Activated T-cell treated with anti-CD3 and anti-CD28 coated beads for 4 hours (primary cell): ENCODE measurements around the gene PIERCE2.
A peak's percentile ranks its signal among the peaks of the same experiment; 100 is the strongest.
"Not testable (repeated sequence)": the region's sequence is repeated elsewhere in the genome, so short reads cannot be mapped to it uniquely, and the experiment has no call there.

ENCODE experiments used
- DNase-seq: peaks from one replicate; pipeline ENCODE4 v3.0.0-alpha.2; 2020

Gene PIERCE2, protein sequence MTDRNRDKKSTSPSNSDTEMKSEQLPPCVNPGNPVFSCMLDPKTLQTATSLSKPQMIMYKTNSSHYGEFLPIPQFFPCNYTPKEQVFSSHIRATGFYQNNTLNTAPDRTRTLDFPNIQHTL

DNA sequence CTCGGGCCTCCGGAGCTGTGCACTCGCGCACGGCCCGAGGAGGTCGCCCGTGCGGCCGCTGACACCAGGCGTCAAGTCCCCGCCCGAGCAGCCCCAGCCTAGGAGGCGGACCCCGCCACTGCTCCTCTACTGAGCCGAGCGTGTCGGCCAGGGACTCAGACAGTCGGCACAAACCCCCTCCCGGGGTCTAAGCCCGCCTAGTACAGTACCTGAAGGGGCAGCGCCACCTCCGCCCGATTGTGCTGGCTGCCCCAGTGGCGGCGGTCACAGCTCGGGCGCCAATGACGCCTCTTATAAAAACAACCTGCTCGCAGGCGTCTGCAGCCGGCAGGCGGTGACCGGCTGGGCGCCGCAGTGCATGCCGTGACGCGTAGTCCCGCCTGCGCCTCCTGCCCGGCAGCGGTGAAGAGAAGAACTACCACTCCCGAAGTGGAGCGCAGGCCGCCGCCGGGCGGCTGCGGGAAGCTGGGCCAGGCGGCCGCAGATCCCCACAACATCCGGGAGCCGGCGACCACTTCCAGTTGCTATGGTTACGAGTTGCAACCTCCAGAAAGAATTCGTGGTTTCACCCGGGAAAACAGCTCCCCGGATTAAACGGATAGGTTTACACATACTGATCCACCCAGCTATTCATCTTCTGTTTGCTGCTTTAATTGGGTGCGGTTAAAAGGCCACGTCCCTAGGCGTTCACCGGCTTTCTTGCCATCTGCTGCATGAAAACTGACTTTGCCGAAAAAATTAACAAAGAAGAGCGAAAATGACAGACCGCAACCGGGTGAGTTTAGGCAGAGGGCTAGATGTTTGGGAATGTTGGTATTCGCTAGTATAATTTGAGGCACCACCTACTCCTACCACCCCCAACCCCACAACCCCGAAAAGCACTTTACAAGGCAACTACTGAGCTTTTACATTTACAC, at the start of gene PIERCE2, which contains the start of gene CCPG1:
TSS of gene PIERCE2 (plus strand) at position 484 of the 917 bp plus-strand sequence. CDS start at position 758, 274 bp downstream.
TSS of gene CCPG1 (minus strand) at position 348 of the 917 bp plus-strand sequence. CDS start 18,935 bp downstream, outside the sequence.
- peak; percentile 65 for DNase-seq

DNA sequence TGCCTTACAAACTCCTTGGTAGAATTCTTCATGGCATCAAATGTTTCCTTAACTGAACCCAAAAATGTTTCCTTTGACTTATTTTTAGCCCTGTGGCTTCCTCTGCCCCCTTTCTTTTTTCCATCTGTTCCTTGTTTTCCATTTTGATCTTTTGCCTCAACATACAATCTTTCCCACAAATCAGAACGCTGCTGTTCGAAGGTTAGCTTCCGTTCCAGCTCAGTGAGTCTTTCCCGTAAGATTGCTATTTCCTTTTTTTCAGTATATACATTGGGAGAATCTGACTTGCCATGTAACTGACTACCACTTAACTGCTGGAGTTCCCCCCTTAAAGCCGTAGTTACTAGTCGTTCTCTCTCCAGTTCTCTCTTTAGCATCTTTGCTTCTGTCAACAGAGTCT, 48.0 kb upstream of the PIERCE2 start:
- no peak for DNase-seq

DNA sequence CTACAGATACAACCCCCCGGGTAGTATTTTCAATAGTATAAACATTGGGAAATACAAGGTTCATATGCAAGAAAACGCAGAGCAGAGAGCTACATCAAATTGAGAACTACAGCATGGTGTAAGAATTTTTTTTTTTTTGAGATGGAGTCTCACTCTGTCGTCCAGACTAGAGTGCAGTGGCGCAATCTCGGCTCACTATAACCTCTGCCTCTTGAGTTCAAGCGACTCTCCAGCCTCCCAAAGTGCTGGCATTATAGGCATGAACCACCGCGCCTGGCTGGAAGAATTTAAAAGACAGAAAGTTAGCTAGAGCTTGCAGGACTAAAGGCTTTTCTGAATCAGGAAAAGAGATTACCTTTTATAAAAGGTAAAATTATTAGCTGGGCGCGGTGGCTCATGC, 47.2 kb upstream of the PIERCE2 start:
- DNase-seq: no peak

DNA sequence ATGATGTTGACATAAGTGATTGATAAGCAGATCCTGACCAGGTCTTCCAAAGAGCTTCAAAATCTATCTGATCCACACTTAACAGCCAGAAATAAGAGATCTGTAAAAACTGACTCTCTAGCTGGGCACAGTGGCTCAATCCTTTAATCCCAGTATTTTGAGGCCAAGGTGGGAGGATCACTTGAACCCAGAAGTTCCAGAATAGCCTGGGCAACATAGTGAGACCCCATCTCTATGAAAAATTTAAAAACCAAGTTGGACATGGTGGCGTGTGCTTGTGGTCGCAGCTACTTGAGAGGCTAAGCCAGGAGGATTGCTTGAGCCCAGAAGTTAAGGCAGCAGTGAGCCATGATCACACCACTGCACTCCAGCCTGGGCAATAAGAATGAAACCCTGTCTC, 45.7 kb upstream of the PIERCE2 start:
- no peak for DNase-seq

DNA sequence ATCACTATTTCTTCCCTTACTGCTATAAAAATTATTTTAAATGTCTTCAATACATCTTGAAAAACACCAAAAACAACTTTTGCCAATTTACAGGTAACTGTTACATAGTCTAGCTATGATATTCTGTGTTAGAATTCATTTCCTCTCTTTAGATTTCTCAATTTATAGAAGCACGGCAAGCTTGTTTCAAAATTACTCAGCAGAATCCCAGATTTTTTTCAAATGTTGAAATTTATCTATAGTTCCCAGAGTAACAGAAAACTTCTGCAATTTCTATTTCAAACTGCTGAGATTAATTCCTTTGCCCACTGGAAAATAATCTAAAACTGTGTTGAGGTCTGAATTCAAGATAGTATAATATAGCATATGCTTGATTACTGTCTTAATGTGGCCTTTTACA, 41.3 kb upstream of the PIERCE2 start:
- DNase-seq: no peak

DNA sequence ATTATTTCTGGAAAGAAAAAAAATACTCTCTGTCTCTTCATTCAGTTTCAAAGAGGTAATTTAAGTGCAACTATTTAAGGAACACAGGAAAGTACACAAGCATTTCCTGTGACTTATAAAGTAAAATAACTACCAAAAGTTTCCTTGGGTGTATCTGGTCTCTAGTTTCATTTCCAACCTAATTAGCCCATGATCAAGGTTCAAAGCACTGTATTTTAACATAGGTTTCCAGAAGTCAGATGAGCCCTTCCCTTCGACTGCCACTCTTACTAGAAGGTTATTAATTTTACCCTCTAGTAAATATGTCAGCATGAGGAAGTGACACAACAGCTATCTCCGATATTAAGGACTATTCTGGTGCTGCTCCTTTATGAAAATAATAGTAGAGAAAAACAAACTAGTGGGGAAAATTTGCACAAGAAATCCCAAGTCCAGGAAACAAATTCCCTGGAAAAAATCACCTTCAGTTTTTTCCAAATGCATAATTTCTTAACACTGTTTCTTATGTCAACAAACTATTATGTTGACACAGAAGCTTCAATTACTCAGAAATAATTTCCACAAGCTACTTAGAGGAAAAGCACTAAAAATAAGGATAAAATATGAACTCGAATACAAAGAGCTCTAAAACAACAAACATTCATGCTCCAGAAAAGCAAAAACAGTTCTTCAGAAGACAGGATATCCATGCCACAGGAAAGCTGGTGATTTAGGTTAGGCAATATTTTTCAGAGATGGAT, 35.4 kb upstream of the PIERCE2 start:
- DNase-seq: no peak

DNA sequence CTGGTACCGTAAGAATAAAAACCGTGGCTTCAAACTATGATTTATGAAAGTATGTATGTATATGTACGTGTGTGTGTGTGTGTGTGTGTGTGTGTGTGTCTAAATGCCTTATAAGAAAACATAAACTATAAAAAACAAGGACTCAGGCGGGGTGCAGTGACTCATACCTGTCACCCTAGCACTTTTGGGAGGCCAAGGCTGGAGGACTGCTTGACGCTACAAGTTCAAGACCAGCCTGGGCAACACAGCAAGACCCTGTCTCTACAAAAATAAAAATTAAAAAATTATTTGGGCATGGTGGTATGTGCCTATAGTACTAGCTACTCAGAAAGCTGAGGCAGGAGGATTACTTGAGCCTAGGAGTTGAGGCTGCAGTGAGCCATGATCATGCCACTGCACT, 29.2 kb upstream of the PIERCE2 start:
- DNase-seq: no peak

DNA sequence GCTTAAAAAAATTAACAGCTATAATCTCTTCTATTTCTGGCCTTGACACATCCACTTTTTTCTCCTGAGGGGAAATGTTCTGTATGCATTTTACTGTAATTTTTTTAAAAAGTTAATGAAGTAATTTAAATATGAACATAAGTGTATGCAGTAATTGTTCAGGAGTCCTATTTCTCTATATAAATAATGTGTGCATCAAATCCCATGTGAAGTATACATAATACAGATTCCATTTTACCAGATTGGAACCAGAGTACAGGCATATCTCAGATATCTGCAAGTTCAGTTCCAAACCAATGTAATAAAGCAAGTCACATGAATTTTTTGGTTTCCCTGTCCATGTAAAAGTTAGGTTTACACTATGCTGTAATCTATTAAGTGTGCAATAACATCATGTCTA, 26.7 kb upstream of the PIERCE2 start:
- no peak for DNase-seq

DNA sequence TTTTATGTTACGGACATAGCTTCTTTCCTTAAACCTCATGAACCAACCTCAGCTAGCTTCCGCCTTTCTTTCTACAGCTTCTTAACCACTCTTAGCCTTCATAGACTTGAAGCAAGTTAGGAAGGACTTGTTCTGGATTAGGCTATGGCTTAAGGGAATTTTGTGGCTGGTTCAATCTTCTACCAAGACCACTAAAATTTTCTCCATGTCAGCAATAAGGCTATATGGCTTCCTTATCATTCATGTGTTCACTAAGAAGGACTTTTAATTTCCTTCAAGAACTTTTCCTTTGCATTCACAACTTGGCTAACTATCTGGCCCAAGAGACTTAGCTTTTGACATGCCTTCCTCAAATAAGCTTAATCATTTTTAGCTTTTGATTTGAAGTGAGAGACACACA, 24.6 kb upstream of the PIERCE2 start:
- DNase-seq: no peak

DNA sequence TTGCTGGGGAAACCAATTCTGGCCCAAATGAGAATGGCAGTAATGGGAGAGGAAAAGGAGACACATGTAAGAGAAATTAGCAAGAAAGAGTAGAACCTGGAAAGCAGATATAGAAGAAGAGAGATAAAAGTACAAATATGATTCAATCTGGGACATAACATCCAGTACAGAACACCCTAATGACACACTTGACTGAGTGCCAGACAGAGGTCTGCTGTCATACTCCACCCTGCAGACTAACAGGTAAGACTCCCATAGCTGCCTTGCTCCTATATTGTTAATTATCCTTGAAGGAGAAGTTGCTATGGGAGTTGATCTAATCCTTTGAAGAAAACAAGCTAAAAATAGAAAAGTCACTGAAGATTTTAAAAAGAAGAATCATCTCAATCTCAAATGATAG, 21.3 kb upstream of the PIERCE2 start:
- no peak for DNase-seq

DNA sequence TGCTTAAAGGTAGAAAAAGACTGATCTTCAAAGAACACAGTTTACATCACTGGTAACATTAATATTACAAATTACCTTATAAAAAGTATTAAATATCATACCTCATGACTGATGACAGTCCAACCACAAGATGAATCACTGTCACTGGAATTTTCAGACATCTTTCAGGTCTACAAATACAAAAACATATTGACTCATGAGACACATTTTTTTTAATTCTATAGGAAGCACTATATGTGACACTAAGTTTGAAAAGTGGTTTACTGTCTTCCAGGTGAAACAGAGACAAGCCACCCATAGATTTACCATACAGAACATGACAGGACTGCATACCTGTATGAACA, 19.1 kb upstream of the PIERCE2 start:
- no peak for DNase-seq

DNA sequence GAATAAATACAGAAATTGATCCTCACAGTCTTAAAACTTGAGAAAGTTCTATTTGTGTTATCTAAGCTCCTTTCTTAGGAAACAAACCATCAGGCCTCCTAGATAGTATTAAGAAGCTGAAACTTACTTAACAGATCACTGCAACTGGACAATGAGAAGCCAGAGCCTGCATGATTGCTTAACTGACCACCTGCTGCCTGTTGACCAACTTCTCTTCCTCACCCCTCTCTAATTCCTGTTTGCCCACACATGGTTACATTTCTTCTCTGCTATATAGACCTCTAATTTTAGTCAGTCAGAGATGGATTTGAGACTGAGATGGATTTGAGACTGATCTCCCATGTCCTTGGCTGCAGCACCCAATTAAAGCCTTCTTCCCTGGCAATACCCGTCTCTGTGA, 13.6 kb upstream of the PIERCE2 start:
- no peak for DNase-seq

DNA sequence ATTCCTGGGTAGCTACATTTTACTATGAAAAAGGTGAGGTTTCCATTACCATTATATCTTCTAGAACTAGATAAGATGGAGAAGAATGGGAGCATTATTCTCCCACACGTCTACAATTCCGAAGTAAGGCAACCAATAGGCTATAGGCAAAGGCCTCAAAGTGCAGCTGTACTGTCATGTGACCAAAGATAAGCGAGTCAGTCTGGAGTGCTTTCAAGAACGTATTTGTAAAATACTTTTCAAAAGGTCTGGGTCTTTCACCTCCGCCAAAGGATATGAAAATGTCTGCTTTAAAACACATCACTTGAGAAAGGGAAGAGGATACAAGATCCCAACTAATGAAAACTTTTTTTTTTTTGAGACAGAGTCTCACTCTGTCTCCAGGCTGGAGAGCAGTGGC, 10.1 kb upstream of the PIERCE2 start:
- DNase-seq: no peak

DNA sequence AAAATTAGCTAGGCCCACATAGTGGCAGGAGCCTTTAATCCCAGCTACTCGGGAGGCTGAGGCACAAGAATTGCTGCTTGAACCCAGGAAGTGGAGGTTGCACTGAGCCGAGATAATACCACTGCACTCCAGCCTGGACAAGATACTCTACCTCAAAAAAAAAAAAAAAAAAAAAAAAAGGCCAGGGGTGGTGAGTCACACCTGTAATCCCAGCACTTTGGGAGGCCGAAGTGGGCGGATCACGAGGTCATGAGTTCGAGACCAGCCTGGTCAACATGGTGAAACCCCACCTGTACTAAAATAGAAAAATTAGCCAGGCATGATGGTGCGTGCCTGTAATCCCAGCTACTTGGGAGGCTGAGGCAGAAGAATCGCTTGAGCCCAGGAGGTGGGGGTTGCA, 8.2 kb upstream of the PIERCE2 start:
- not testable (repeated sequence) for DNase-seq

DNA sequence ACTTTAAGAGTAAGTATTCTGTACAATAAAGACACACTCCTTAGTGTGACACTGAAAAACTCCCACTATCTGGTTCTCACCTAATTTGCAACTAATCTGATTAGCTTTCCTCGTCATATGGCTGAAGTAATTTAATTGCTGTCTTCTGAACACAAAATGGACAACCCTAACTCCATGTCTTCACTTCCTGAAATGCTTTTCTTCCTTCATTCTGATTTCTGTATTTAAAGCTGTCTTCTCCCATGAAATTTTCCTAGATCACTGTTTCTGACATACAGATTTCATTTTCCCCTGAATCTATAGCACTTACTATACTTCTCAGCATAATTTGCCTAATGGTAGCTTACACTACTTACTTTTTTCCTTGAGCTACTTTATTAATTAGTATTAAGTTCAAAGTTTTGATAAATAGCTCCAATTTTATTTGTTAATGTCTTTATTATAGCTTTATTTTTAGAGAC, 6.5 kb upstream of the PIERCE2 start:
- DNase-seq: no peak

DNA sequence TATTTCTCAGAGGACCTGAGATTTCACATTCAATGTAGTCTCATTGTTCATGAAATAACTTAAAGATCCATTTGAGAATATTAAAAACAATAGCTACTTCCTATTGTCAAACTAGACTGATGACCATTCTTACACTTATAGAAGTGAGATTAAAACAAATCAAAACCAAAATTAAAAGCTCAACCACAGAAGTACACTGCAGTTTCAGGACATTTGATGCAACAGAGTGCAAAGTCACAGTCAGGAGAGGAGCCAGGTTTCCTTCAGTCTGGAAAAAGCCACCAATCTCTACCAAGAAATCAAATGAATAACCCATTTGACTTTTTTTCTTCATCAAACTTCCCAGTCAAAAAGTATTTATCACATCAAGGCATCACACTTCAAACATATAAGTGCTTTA, 5.6 kb upstream of the PIERCE2 start:
- DNase-seq: no peak

DNA sequence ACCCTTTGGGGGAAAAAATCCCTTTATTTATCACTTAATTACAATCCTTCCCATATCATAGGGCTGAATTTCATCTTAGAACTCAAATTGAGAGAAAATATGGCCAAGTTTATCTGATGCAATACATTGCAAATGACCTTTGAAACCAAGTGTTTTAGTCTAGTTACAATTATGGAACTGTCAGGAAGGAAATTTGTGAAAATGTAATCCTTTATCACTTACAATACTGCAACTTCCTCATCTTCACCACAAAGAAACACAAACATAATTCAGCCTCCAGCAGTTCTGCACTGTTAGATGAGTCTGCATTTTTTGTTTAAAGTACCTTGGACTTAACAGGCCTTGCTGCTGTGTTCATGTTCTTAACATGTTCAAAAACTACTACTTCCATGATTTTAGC, 4.8 kb upstream of the PIERCE2 start:
- DNase-seq: no peak

DNA sequence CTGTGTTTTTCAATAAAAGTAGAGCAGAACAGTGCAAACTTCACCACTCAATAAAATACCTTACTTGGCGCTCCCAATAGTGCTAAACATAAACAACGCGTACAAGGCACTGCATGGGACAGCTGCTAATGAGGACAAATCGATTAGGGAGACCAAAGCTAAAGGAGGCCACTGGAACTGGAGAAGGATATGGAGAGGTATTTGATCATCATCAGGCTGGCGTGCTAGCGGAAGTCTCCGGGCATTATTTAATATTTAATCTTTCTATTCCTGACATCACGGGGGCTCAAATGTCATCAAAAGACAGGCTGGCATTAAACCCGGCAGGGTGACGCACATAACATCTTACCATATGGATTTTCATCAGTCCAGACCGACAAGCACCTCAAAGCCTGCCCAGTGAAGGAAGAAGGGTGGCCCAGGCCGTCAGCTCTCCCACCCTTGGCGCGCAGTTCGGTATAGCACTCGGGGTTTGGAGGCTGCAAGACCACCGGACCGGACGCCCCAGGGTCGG, 740 bp upstream of the PIERCE2 start:
- DNase-seq: no peak

DNA sequence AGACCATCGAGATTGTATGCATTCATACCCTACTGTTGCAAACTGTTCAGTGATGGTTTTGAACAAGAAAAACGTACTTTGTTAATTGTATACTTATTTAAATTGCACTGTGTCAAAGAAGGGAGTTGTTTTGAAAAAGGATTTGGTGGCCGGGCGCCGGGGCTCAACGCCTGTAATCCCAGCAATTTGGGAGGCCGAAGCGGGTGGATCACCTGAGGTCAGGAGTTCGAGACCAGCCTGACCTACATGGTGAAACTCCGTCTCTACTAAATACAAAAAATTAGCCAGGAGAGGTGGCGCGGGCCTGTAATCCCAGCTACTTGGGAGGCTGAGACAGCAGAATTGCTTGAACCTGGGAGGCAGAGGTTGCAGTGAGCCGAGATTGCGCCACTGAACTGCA, 681 bp downstream of the PIERCE2 start:
- not testable (repeated sequence) for DNase-seq

DNA sequence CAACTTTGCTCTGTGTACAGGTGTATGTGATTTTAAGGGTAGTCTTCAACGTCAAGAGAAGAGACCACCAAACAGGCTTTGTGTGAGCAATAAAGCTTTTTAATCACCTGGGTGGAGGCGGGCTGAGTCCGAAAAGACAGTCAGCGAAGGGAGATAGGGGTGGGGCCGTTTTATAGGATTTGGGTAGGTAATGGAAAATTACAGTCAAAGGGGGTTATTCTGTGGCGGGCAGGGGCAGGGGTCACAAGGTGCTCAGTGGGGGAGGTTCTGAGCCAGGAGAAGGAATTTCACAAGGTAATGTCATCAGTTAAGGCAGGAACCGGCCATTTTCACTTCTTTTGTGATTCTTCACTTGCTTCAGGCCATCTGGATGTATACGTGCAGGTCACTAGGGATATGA, 9.4 kb downstream of the PIERCE2 start:
- DNase-seq: not testable (repeated sequence)

DNA sequence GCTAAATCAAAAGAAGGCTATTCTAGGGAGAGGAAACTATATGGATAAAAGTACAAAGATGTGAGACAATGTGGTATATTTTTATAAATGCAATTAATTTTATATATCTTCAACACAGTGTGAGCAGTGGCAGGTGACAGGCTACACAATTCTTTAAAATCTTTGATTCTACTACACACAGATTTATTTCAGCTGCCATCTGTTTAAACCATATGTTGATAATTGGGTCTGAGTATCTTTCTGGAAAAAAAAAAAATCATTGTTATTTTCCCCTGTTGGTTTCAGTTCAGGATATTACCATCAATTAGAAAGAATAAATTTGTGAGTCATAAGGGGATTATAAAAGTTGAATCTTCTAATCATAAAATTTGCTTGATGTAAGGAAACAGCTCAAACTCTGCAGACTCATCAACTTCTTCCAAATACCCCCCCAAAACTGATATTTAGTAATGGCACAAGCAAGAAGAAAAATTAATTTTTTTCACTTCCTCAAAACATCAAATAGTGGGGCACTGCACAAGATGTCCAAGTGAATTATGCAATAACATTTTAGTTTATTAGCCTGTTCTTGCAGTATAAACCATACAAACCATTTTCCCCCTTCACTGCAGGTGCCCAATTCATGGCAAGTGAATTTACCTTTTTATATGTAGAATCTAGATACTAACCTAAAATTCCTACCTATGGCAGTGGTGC, 12.0 kb downstream of the PIERCE2 start:
- no peak for DNase-seq

DNA sequence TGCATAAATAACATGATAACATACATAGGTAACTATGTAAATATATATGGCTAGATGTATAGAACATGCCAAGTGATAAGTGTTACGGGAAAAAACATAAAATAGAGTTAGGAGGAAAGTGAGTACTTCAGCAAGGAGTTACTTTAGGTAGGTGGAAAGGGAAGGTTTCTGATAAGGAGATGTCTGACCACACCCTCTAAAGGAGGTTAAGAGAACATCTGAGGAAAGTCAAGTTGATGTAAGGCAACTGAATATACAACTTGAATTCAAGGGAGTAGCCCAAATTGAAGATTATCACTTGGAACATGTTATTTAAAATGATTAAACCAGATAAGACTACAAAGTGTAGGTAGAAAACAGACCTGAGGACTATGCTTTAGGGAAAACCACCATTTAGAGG, 13.8 kb downstream of the PIERCE2 start:
- no peak for DNase-seq
